ENCODE data around the gene PIK3C2A. TPM values are rescaled to one million over a fixed set of nuclear protein-coding genes. Genes with fewer than 3 reads are reported as not detected.

PIK3C2A gene
- total RNA-seq, 1 experiment from 2014 or later, result 22.3 TPM

DNA sequence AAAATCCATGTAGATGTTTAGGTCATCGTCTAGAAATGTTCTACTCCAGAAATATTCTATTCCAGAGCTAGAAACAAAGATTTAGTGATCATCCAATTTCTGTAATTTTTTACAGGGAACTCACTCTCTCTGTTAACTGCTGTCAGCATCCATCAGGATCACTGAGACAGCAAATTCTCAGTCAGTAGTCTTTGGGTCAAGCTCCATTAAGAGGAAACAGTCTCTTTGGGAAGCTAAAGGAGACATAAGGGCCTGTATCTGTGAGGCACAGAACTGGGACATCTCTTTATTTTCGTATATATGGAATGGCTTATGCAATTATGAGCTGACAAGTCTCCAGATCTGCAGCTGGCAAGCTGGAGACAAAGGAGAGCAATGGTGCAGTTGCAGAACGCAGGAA lies 48.3 kb downstream of the PIK3C2A start:
- DNase-seq (ENCODE audit: low read depth), result no peak

Other genes starting within 250 kb of the PIK3C2A start
- 0.20 TPM in 1 of 2 replicates, not detected in the other for gene PLEKHA7, start 193.6 kb downstream of the PIK3C2A start, total RNA-seq (2014; rRNA removed; shearing (Covaris generic))
- 2,164 and 2,217 TPM in 2 replicates for gene RPS13, start 130.3 kb downstream of the PIK3C2A start, total RNA-seq (2014; rRNA removed; shearing (Covaris generic))
- gene NUCB2, start 68.8 kb upstream of the PIK3C2A start, total RNA-seq (2014; rRNA removed; shearing (Covaris generic)), result 64.3 and 84.9 TPM in 2 replicates
- 1.1 TPM in 2 replicates for gene NCR3LG1, start 143.8 kb upstream of the PIK3C2A start, total RNA-seq (2014; rRNA removed; shearing (Covaris generic))
- not detected in 2 replicates for gene KCNJ11, start 180.7 kb upstream of the PIK3C2A start, total RNA-seq (2014; rRNA removed; shearing (Covaris generic))

Data from RPMI7951 (cell line).